Hippocampal formation (tissue), 2 donors: ENCODE results near the gene SHROOM4.

Experiments used
- DNase-seq, 2 donors: peaks; one replicate each; lab custom pipeline; 2025; lab: John Stamatoyannopoulos, UW

SHROOM4 gene

GRCh38 chrX:50778272-50778671 is 35.7 kb downstream of the SHROOM4 start:
- no peak for DNase-seq

- DNase-seq: no peak
Observed at GRCh38 chrX:50776248-50776647, 37.7 kb downstream of the SHROOM4 start.

GRCh38 chrX:50771382-50771781 is 42.6 kb downstream of the SHROOM4 start:
- DNase-seq: no peak

DNA sequence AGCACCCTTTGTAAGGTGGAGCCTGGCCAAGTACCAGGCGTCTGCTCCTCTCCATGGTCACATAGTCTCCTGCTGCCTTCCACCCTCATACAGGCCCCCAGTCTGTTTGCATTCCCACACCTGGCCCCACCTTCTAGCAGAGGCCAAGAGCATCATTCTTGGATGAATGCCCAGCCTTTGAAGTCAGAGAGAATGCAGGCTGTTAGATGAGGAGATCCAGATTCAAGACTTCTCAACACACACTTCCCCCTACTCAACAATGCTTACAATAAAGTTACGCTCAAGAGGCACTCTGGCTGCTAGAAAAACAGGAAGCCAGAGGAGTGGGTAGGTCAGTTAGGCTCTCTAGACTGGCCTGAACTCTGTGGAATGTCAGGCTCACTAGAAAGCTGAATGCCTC is 43.3 kb downstream of the SHROOM4 start:
- DNase-seq: no peak

DNA sequence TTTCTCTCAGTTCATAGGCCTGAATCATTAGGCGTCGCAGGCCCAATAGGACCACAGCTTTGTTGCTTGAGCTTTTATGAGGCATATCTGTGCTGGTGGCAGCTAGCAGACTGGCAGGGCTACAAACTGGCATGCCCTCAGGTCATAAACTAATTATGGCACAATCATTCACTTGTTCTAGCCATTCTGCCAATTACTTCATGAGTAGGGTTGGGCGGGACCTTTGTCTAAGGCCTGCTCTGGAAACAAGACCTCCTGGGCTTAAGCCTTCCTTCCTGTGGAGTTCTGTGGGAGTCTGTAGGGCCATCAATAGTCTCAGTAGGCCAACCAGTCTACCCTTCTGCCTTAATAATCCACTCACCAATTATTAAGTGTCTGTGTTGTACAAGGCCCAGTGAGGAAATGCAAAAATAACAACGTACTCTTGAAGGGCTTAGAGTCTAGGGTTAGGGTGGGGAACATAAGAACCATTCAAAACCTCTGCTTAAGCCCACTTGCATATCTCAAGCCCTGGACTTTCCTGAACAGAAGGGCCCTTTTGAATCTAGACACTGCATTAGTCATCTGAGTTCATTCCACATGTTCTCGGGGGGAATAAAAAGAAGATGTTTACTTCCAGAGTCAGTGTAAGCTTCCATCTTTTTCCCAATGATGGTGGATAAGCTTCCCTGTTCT is 44.5 kb downstream of the SHROOM4 start:
- DNase-seq: peak; percentile 42 to 70

DNA sequence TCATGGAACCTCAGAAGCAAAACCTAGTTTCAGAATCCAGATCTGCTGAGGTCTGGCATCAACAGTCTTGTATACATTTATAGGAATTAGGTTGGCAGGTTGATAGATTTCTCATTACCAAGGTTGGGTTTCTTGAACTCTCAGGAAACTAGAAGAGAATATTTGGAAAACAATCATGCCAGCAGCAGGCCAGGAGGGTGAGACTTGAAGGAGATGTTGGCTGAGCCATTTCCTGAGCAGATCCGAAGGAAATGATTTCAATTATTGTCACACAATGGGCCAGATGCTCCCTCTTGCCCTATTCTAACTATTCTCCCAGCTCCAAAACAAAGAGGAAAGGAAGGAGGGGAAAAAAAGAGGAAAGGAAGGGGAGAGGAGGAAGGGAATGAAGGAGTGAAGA is 45.2 kb downstream of the SHROOM4 start:
- DNase-seq: no peak

- no peak for DNase-seq
Observed at GRCh38 chrX:50765986-50766385, 48.0 kb downstream of the SHROOM4 start.

DNA sequence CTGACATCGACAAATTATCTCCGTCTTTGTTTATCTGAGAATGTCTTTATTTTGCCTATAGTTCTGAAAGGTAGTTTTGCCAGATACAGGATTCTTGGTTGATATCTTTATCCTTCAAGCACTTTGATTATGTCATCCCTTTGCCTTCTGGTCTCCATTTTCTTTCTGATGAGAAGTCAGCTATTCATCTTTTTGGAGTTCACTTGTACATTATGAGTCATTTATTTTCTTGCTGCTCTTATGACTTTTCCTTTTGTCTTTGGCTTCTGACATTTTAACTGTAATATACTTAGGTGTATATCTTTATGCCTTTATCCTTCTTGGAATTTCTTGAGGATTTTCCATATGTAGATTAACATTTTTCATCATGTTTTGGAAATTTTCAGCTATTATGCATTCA is 51.4 kb downstream of the SHROOM4 start:
- DNase-seq: no peak

DNA sequence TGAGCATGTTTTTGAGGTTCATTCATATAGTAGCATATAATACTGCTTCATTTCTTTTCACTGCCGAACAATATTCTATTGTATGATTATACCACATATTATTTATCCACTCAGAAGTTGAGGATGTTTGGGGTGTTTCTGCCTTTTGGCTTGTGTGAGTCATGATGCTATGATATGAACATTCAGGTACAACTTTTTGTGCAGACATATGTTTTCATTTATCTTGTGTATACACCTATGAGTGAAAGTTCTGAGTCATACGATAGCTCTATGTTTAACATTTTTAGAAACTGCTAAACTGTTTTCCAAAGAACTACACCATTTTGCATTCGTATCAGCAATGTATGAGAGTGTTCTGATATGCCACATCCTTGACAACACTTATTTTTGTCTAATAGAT is 57.7 kb downstream of the SHROOM4 start:
- no peak for DNase-seq

GRCh38 chrX:50751091-50751490 is 62.9 kb downstream of the SHROOM4 start:
- no peak for DNase-seq

DNA sequence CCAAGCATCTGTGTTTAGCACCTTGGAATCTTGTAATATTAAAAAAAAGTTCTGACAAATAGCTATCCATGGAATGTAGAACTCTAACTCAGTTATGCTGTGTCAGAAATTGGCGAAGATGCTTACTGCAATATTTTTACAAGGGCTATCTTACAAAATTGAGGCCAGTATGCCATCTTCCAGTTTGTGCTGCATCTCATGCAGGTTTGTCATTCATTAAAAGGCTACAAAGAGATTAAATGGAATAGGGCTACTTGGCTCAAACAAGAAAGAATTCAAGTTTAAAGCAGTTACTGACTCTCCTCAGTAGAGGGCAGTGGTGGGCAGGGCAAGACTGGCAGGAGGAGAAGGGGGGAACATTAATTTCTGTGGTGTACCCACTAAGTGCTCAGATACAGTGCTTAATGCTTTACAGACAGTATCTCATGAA is 66.5 kb downstream of the SHROOM4 start:
- DNase-seq: peak in 1 of 2 donors; percentile 7

- DNase-seq: no peak
Observed at GRCh38 chrX:50736656-50737055, 77.3 kb downstream of the SHROOM4 start.

DNA sequence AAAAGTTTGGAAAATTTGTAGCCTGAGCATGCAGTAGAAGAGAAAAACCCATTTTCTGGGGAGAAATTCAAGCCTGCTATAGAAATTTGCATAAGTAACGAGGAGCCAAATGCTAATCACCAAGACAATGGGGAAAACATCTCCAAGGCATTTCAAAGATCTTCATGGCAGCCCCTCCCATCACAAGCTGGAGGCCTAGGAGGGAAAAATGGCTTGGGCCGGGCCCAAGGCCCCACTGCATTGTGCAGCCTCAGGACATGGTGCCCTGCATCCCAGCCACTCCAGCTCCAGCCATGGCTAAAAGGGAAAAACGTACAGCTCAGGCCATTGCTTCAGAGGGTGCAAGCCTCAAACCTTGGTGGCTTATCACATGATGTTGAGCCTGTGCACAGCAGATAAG is 87.7 kb downstream of the SHROOM4 start:
- no peak for DNase-seq

- DNase-seq: no peak
Observed at GRCh38 chrX:50725310-50725709, 88.7 kb downstream of the SHROOM4 start.

DNA sequence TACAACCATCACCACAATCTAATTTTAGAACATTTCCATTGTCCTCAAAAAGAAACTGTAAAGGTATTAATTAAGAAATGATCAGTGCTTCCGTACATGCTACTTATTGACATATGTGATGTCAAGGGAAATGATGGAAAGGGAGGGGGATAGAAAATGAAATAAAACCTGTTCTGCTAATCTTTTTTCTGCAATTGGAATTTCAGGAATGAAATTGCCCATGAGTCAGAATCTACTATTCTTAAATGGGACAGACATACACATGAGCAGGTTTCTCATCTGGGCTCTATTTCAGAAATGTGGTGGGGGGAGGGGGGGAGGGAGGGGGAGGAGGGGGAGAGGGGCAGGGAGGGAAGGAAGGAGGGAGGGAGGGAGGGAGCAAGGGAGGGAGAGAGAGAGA is 91.0 kb downstream of the SHROOM4 start:
- no peak for DNase-seq

DNA sequence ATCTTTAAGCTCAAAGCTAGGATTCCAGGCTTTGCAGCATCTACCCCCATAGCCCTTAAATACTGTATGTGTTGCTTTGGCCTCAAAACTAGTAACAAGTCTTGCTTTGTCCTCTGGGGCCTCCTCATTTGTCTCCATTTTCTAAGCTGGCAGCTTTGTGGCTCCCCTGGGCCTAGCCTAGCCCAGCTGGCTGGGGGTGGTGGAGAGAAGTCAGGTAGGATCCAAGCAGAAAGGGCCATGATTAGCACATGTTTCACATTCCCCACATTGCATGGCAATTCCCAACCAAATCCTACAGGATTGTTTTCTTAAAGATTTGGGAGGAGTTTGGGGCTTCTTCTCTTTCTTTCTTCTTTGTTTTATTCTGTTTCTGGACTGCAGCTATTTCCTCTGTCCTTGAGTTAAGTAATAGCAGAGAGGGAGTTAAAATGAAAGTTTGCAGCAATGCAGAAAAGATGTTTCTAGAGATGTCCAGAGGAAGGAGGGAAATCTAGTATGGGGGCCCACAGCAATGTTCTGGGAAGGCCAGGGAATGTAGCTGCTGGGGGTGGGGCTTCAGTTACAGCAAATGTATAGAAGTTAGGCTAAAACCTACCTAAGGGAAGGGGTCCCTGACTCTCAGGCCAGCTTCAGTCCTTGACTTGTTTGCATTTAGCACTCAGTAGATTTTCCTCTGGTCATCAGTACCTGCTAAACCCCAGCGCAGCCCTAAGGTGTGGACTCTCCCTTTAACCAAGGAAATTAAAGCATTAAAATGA is 92.1 kb downstream of the SHROOM4 start:
- DNase-seq: no peak

- DNase-seq: no peak
Observed at GRCh38 chrX:50719614-50720013, 94.4 kb downstream of the SHROOM4 start.

- DNase-seq: no peak
Observed at GRCh38 chrX:50718776-50719175, 95.2 kb downstream of the SHROOM4 start.

- no peak for DNase-seq
Observed at GRCh38 chrX:50716706-50717105, 97.3 kb downstream of the SHROOM4 start.

GRCh38 chrX:50712777-50713176 is 101.2 kb downstream of the SHROOM4 start:
- no peak for DNase-seq

DNA sequence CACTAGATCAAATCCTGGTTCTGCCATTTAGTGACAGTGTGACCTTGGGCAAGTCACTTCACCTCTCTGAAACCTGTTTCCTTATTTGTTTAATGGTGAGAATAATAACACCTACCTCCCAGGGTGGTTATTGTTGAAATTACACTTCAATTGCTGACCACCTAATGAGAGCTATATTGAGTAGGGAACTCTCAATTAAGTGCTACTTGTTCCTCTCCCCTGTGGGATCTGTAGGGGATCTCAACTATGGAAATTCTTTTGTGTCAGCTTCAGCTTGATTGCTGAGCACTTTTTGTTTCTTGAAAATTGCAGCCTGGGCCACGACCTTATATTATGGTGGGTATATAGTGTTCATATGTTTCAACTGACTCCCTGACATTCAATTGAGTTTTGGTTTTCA is 102.1 kb downstream of the SHROOM4 start:
- no peak for DNase-seq

DNA sequence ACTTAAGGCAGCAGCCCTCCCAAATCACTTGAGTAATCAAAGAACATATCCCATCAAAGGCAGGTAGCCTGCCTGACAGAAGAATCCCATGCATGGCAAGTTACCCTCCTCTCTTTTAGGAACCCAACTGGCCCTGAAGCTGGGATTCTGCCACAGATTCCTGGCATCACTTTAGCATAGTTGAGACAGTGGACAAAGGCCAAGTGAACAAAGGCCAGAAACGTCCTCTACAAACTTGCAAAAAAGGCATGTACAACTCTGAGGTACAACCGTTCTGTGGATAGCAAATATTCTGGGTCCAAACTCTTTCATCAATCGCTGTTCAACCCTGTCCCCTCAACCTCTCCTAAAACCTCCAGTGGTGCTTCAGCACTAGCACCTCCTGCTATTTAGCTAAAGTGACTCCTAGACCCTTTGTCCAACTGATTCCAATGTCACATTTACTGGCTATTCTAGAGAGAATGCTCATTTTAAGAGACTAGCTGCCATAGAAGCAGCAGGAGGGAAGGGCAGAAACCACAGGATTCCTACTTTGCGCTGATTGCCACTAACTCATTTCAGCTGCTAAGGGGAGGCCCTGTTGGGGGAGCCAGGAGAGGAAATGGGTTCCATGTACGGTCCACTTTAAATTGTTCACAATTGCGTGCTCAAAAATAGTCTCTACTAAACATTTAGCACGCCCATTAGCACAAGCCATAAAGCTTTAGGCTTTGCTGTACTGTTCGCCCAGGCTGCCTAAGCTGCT is 105.9 kb downstream of the SHROOM4 start:
- no peak for DNase-seq

DNA sequence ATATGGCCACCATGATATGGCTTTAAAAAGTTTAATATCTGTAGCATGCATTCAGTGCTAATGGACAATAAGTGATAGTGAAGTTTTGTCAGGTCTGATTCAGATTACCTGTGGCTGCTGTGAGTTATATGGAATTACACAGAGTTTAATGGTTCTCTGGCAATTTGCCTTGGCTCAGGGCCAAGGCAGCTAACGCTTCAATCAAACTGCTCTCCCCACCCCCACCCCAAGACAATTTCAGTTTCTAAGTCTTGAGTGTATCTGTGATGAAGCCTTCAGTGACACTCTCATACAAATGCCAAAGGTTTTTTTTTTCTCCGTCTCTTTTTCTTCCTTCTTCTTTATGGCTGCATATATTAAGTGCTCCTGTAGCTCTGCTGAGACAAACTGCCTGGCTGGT is 106.6 kb downstream of the SHROOM4 start:
- no peak for DNase-seq
